Mucosa of rectum (tissue), 2 donors: ENCODE measurements around the gene EIF2S1.
"Not testable (repeated sequence)": the region's sequence is repeated elsewhere in the genome, so short reads cannot be mapped to it uniquely, and the experiment has no call there.

ENCODE experiments used
- H3K27ac ChIP-seq, 2 donors: one replicate each; pipeline ENCODE4 v1.7.0; 2013; ENCODE audit warnings: inconsistent platforms in 2 of 2, low read depth in 2 of 2, low read length in 2 of 2
- H3K27me3 ChIP-seq, 2 donors: one replicate each; pipeline ENCODE4 v1.7.0; 2013; ENCODE audit warnings: low read length in 2 of 2; ENCODE audit not compliant: control insufficient read depth in 2 of 2, insufficient read depth in 2 of 2
- H3K36me3 ChIP-seq, 2 donors: one replicate each; pipeline ENCODE4 v1.7.0; 2013; ENCODE audit warnings: low read length in 2 of 2; ENCODE audit not compliant: control insufficient read depth in 2 of 2, insufficient read depth in 2 of 2
- H3K4me1 ChIP-seq, 2 donors: one replicate each; pipeline ENCODE4 v1.7.0; 2013; ENCODE audit warnings: low read length in 2 of 2, mild to moderate bottlenecking in 1 of 2; ENCODE audit not compliant: control insufficient read depth in 2 of 2, insufficient read depth in 2 of 2
- H3K4me3 ChIP-seq, 2 donors: one replicate each; pipeline ENCODE4 v1.7.0; 2013; ENCODE audit warnings: low read length in 2 of 2
- H3K9ac ChIP-seq, 2 donors: one replicate each; pipeline ENCODE4 v1.7.0; 2013; ENCODE audit warnings: low read length in 2 of 2, low read depth in 1 of 2, mild to moderate bottlenecking in 1 of 2
- H3K9me3 ChIP-seq, 2 donors: one replicate each; pipeline ENCODE4 v1.7.0; 2013; ENCODE audit warnings: low read length in 2 of 2; ENCODE audit not compliant: control insufficient read depth in 2 of 2
- donor health status: healthy.
- donor health status: Normal muscosa, but diverticular disease.

Gene EIF2S1

GRCh38 chr14:67359775-67360469 lies at the start of gene EIF2S1, which contains the start of gene ATP6V1D:
EIF2S1 (plus strand) TSS chr14:67360328; CDS start chr14:67364768, 4,440 bp downstream.
ATP6V1D (minus strand) TSS chr14:67359804; CDS start chr14:67359698, 106 bp downstream.
- H3K9ac ChIP-seq, result peak within 1 kb of the TSS; percentile 91 to 97
- peaks cover 4 to 6% of the 10 kb centered on the region in 2 donors for H3K36me3 ChIP-seq
- H3K27me3 ChIP-seq, result no peaks in the 10 kb centered on the region
- H3K9me3 ChIP-seq, result no peaks in the 10 kb centered on the region
- H3K4me1 ChIP-seq, result peaks cover 17 to 19% of the 10 kb centered on the region in 2 donors
- peak within 1 kb of the TSS; percentile 97 for H3K27ac ChIP-seq
- peak within 1 kb of the TSS; percentile 99 for H3K4me3 ChIP-seq

GRCh38 chr14:67311868-67312267 lies 48.3 kb upstream of the EIF2S1 start:
- H3K9me3 ChIP-seq, result no peaks in the 10 kb centered on the region
- H3K9ac ChIP-seq, result no peak overlapping the region
- no peaks in the 10 kb centered on the region for H3K27me3 ChIP-seq
- H3K4me1 ChIP-seq, result no peaks in the 10 kb centered on the region
- no peak overlapping the region for H3K4me3 ChIP-seq
- no peak overlapping the region for H3K27ac ChIP-seq
- peaks cover 5 to 16% of the 10 kb centered on the region in 2 donors for H3K36me3 ChIP-seq

- H3K4me1 ChIP-seq, result no peaks in the 10 kb centered on the region
- H3K9ac ChIP-seq, result no peak overlapping the region
- H3K27ac ChIP-seq, result no peak overlapping the region
- H3K4me3 ChIP-seq, result no peak overlapping the region
- H3K9me3 ChIP-seq, result no peaks in the 10 kb centered on the region
- H3K27me3 ChIP-seq, result no peaks in the 10 kb centered on the region
- H3K36me3 ChIP-seq, result peaks cover 5 to 18% of the 10 kb centered on the region in 2 donors
Observed at GRCh38 chr14:67313153-67313552, 47.0 kb upstream of the EIF2S1 start.

DNA sequence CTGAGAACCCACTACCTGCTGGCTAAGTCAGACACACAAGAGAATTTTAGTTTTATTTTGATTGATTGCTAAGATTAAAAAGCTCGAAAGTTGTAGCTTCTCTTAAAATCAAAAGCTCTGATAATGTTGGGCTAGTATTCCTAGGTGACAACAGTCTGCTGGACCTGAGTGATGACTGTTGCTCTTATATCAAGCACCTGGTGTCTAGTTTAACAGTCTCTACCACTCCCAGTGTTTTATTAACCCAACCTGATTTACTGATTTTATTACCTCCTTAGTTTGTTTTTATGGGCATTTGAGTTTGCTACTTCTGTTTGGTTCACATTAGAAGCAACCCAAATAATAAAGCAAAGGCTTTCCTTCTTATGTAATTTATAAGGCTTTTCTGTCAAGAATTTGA lies 42.3 kb upstream of the EIF2S1 start:
- H3K9me3 ChIP-seq, result no peaks in the 10 kb centered on the region
- peaks cover 22 to 24% of the 10 kb centered on the region in 2 donors for H3K36me3 ChIP-seq
- no peaks in the 10 kb centered on the region for H3K4me1 ChIP-seq
- H3K27ac ChIP-seq, result no peak overlapping the region
- H3K9ac ChIP-seq, result no peak overlapping the region
- no peaks in the 10 kb centered on the region for H3K27me3 ChIP-seq
- no peak overlapping the region for H3K4me3 ChIP-seq

DNA sequence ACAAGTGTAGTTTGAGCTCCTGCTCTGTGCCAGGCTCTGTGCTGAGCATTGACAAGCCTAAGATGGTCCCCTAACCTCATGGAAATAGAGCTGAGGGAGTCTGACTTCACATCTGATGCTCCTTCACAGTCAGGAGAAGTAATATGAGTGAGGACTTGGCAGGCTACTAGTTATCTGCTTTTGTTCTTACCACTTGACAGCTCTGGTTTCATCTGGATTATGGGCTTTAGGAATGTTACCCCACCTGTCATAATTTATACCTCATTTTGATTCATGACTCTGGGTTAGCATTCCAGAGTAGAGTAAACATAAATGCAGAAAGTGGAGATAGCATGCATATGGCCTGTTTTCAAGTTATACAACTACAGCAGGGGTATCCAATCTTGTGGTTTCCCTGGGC lies 41.0 kb upstream of the EIF2S1 start:
- Histone ChIP-seq H3K27ac (no peak overlapping the region), H3K9me3 (no peaks in the 10 kb centered on the region), H3K4me3 (no peak overlapping the region), H3K9ac (no peak overlapping the region), H3K27me3 (no peaks in the 10 kb centered on the region), H3K36me3 (peaks cover 17 to 25% of the 10 kb centered on the region in 2 donors), H3K4me1 (no peaks in the 10 kb centered on the region)

- H3K27ac ChIP-seq, H3K9me3 ChIP-seq: not testable (repeated sequence)
Observed at GRCh38 chr14:67329666-67330065, 30.5 kb upstream of the EIF2S1 start.

DNA sequence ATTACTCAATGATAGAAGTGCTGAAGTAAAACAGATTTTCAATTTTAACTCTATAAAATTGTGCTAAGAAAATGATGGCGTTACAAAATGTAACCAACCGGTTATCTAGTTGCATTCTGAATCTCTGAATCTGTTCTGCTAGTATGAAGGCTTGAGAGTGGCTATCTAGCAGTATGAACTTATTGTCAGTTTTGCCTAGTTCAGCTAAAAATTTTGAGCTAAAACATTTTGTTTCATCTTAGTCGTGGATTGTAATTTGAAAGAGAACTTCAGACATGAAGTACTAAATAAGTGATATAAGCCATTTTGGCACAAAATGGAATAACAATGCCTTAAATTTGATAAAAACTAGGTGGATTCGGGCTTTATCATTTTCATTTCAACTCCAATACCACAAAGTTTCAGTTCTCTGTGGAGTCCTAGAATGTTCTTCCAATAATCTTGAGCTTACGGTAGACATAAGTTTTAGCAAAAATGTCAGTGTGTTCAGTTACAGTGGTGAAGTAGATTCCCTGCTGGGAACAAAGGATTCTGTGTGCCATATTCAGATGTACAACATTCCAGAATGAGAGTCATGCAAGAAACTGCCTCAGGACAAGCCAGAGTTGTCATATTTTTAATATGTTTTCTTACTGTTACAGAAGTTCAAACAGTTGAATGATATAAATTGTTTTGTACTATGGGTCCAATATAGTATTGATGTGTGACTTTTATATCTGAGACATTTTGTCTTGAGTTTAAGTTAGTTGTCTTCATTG lies 28.6 kb upstream of the EIF2S1 start:
- Histone ChIP-seq H3K36me3 (peaks cover 38 to 45% of the 10 kb centered on the region in 2 donors), H3K9ac (no peak overlapping the region), H3K27ac (no peak overlapping the region), H3K4me1 (no peaks in the 10 kb centered on the region), H3K27me3 (no peaks in the 10 kb centered on the region), H3K9me3 (no peaks in the 10 kb centered on the region), H3K4me3 (no peak overlapping the region)

More at GRCh38 chr14:67329666-67330065, 30.5 kb upstream of the EIF2S1 start:
- not testable (repeated sequence) for H3K9ac ChIP-seq, H3K4me1 ChIP-seq, H3K4me3 ChIP-seq, H3K27me3 ChIP-seq
- H3K36me3 ChIP-seq, result peaks cover 34% of the 10 kb centered on the region in 2 donors

- no peaks in the 10 kb centered on the region for H3K4me1 ChIP-seq
- H3K4me3 ChIP-seq, result no peak overlapping the region
- H3K27ac ChIP-seq, result no peak overlapping the region
- H3K36me3 ChIP-seq, result peaks cover 40 to 53% of the 10 kb centered on the region in 2 donors
- H3K9me3 ChIP-seq, result no peaks in the 10 kb centered on the region
- H3K9ac ChIP-seq, result no peak overlapping the region
- no peaks in the 10 kb centered on the region for H3K27me3 ChIP-seq
Observed at GRCh38 chr14:67332468-67332867, 27.7 kb upstream of the EIF2S1 start.

DNA sequence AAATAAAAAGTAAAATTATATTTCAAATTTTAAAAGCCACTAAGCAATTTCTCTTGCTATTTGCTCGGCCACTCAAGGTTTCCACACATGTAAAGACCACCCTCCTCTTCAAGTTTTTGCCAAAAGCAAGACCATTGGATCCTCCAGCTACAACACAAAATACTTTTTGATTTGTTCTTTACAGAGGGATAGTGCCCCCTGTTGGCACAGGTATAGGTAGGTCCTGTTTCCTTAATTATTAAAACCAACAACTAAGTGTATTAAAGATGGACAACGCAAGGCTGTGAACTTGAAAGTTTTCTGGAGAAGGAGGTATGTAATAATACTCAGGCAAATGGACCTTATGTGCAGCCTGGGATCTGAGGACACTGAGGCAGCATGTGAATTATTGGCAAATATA lies 24.3 kb upstream of the EIF2S1 start:
- H3K9ac ChIP-seq, result no peak overlapping the region
- H3K9me3 ChIP-seq, result no peaks in the 10 kb centered on the region
- H3K27ac ChIP-seq, result no peak overlapping the region
- H3K4me3 ChIP-seq, result no peak overlapping the region
- H3K36me3 ChIP-seq, result peaks cover 58 to 81% of the 10 kb centered on the region in 2 donors
- H3K27me3 ChIP-seq, result no peaks in the 10 kb centered on the region
- no peaks in the 10 kb centered on the region for H3K4me1 ChIP-seq

- H3K9ac ChIP-seq, H3K9me3 ChIP-seq, H3K4me1 ChIP-seq, H3K27me3 ChIP-seq, H3K4me3 ChIP-seq, H3K27ac ChIP-seq: not testable (repeated sequence)
- H3K36me3 ChIP-seq, result peaks cover 46 to 65% of the 10 kb centered on the region in 2 donors
Observed at GRCh38 chr14:67341231-67341630, 18.9 kb upstream of the EIF2S1 start.
